Cerebellar nuclear complex (tissue), 1 donor: ENCODE measurements around the gene OR1E2.
"Not testable (repeated sequence)": the region's sequence is repeated elsewhere in the genome, so short reads cannot be mapped to it uniquely, and the experiment has no call there.

Source experiments
- DNase-seq, 2 experiments: peaks; one replicate each; lab custom pipeline; 2025; lab: John Stamatoyannopoulos, UW

The OR1E2 gene

DNA sequence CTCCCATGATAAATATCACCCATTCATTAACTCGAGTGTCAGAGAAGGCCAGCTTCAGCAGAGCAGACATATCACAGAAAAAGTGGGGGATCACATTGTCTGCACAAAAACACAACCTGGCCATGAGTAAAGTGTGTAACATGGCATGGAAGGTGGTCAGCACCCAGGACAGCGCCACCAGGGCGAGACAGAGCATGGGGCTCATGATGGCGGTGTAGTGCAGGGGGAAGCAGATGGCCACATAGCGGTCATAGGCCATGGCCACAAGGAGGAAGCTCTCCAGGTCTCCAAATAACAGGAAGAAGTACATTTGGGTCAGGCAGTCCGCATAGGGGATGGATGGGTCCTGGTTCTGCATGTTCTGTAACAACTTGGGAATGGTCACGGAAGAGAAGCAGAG is 35.8 kb downstream of the OR1E2 start:
- DNase-seq: not testable (repeated sequence)

DNA sequence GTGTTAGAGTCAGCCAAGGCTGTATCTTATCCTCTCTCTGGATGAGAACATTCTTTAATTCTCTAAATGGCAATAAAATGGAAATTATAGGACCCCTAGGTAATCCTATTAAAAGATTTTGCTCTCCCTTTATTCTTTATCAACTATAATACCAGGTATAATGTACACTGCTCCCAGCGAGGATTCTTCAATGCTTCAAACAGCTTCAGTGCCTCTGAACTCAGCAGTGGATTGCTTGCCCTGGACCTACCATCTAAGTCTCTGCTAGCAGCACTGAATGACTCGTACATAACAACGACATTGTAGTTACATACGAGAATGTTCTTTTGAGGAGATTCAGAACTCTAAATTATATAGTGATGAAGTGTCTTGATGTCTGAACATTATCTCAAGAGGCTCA is 43.9 kb downstream of the OR1E2 start:
- no peak for DNase-seq

DNA sequence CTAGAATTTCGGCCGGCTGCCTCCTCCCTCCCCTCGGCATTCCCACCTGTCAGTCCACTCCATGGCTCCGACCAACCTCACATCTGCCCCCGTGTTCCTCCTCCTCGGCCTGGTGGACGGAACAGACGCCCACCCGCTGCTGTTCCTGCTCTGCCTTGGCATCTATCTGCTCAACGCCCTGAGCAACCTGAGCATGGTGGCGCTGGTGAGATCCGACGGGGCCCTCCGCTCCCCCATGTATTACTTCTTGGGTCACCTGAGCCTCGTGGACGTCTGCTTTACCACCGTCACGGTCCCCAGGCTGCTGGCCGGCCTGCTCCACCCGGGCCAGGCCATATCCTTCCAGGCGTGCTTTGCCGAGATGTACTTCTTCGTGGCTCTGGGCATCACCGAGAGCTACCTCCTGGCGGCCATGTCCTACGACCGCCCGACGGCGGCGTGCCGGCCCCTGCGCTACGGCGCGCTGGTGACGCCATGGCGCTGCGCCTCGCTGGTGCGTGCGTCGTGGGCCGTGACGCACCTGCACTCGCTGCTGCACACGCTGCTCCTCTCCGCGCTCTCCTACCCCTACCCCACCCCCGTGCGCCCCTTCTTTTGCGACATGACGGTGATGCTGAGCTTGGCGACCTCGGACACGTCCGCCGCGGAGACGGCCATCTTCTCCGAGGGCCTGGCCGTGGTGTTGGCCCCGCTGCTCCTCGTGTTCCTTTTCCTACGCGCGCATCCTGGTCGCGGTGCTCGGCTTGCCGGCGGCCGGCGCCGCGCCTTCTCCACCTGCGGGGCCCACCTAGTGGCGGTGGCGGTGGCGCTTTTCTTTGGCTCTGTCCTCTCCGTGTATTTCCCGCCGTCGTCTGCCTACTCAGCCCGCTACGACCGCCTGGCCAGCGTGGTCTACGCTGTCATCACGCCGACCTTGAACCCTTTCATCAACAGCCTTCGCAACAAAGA is 47.5 kb downstream of the OR1E2 start, which contains the start of gene OR3A2:
Gene OR3A2 (minus strand): TSS at position 440 of the 948 bp plus-strand sequence.
- DNase-seq: no peak
